Astrocyte of the hippocampus (primary cell): Measurements from ENCODE around the gene CREG2.

Source experiments
- DNase-seq: peaks from one replicate; pipeline ENCODE4 v3.0.0; 2011; ENCODE audit warnings: low read depth, low spot score

Gene CREG2, protein sequence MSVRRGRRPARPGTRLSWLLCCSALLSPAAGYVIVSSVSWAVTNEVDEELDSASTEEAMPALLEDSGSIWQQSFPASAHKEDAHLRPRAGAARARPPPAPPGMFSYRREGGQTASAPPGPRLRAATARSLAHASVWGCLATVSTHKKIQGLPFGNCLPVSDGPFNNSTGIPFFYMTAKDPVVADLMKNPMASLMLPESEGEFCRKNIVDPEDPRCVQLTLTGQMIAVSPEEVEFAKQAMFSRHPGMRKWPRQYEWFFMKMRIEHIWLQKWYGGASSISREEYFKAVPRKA

DNA sequence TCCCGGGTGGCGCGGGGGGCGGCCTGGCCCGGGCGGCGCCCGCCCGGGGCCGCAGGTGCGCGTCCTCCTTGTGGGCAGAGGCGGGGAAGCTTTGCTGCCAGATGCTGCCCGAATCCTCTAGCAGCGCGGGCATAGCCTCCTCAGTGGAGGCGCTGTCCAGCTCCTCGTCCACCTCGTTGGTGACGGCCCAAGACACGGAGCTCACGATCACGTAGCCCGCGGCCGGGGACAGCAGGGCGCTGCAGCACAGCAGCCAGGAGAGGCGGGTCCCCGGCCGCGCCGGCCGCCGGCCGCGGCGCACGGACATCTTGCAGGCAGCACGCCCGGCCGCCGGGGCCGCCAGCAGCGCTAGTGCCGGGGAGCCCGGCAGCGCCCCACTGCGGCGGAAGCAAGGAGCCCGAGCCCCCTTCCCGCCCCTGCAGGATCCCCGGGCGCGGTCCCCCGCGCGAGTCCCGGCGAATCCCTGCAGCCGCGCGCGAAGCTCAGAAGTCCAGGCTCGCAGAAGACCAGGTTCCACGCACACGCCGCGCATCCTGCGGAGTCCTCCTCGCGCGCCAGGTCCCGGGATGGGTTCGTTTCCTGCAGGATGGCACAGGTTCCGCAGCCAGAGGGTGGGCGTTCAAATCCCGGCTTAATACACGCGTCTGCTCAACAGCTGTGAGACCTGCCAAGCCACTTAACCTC is at the start of gene CREG2:
CREG2 (minus strand) TSS at position 353 of the 684 bp plus-strand sequence; CDS start at position 307, 46 bp downstream.
- DNase-seq: peak; percentile 85

DNA sequence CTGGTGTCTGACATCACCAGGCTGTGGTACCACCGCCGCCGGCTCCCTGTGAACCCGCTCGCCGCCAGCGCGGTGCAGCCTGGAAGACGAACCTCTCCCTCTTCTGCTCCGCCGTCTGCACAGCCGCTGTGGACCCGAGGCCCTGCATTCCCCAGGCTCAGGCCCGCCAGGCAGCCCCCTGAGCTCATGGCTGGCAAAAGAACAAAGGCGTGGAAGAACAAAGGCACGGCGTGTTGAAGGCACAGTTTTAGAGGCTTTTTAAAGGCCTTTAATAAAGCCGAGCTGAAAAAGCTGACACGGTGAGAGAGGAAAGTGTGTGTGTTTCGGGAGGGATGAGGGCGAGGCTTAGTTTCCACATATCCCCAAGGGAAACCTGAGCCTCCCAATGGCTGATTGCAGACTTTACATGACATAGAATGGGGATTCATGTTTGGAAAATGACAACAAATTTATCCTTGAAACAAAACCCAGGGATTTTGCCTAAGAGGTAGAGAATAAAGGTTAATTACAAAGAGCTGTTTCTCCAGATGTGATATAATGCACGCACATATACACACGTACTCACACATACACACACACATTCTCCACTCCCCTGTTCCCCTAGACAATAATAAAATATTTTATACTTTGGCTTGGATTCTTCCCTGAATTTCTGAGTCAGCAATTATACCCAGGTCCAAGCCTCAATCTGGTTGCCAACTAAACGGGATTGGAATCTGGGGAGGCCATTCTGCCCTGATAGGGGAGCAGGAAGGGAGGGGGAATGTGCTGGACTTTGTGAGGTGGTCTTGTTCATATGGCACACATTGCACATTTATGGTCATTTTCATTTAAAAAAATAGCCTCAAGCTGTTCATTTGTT is 47.9 kb upstream of the CREG2 start:
- DNase-seq: peak; percentile 89

DNA sequence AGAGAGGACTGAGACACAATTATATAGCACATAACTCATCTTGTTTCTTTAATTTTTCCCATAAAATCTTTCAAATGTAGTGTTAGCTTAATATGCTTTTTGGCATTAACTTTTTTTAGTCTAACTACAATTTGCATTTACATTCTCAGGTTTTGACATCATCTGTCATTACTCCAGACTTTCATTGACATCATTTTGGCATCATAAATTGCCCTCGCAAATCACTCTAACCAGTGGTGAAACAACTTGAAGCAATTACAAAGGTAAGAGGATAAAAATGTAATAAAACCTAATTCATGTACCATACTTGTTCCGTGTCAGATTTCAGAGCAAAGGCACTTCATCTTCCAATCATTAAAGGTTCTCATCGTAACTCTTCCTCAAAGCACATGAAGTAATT is 46.2 kb upstream of the CREG2 start:
- no peak for DNase-seq

DNA sequence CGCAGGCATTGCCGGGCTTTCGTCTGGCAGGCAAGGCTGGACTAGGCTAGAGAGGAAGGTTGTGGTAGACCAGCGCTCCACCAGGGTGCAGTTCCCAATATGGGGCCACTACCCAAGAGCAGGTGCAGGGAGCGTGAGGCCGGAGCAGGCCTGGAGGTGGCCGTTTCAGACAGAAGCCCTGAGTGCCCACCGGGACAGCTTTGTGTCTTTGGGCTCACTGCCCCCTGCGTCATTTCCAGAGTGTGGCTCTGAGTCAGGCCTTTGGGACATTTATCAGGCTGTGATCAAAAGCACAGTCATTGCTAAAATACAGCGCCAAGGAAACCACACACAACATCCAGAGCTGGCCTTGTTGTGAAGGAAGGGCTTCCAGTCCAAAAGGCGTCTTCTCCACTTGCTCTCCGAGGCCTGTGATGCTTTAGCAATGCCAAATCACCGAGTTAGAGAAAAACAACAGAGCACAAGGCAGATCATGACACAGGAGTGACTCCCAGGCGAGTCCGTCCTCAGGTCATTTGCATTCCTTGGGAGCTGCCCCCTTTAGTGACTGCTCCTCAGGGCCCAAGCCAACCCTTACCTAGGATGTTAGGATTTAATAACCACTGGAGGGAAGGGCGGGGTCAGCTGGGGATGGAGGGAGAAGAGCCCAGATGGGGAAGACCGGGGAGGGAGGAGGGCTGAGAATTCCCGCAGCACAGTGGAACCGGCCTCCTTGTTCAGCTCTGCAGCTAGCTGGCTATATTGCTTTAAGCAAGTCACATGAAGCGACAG is 45.3 kb upstream of the CREG2 start:
- peak; percentile 50 for DNase-seq

DNA sequence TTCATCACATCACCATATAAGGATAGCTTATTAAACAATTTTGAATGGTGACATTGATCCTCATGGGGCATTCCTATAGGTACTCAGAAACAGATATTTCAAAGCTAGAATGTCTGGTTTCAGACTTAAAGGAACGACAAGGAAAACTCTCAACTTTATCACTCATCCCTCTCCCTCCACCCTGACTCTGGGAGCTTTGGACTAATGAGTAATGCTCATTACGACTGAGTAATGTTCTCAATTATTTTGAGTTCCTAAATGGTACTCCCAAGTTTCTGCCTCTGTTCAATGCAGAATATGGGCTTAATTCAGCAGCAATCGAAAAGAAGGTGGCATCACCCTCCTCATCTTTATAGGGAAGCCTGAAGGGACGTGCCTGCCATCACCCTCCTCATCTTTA is 44.2 kb upstream of the CREG2 start:
- DNase-seq: no peak

DNA sequence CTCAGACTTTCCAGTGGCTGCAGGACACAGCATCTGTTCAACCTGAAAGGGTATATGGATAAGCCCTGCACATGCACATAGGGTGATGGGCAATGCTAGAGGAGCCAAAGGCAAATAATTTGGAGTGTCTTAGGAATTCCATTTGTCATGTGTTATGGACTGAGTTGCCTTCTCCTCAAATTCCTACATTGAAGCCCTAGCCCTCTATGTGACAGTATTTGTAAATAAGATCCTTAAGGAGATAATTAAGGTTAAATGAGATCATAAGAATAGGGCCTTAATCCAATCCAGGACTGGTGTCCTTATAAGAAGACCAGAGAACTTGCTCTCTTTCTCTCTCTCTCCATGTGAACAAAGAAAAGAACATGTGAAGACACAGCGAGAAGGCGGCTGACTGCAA is 42.9 kb upstream of the CREG2 start:
- no peak for DNase-seq

DNA sequence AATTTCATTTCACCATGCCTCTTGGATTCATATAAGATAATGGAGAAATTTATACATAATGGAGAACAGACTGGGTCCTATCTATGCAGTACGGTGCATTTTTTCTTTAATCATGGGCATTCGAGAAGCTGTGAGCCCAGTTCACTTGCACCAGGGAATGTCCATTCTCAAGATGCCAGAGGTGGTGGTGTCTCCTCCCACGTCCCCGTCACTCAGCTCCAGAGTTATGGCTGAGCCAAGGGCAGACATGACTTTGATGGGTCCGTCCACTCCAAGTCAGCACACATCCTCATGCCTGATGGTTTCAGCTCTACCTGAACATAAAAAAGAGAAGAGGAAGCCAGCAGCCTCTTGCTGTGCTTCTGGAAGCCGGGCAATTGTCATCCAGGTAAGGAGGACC is 42.1 kb upstream of the CREG2 start:
- no peak for DNase-seq

DNA sequence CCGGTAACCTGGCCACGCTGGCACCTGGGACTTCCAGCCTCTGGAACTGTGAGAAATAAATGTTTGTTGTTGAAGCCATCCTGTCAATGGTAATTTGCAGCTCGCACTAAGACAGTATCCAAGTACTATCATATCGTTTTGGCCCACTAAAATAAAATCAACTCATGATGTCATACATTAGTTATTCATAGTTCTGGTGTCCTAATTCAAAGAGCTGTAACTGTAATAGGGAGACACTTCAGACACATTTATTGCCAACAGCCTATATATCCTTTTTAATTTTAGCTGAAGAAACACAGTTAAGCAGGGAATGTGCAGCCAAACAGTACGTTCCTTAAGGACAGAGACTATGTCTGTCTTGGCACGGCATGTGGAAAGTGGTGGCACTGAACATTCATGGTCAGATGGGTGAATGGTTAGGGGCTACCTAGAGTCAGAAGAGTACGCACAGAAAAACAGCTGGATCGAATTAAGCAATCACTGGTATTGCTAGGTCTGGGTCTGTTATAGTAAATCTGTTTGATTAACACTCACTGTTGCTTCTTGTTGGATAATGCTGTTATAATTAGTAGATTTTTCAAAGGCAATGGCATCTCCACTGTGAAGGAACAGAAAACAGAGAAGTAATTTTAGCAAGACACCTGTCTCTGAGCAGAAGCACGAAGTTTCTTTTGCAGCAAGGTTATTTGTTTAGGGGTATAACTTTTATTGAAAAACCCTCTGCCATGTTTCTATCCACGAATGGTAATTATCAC is 41.3 kb upstream of the CREG2 start:
- DNase-seq: no peak

DNA sequence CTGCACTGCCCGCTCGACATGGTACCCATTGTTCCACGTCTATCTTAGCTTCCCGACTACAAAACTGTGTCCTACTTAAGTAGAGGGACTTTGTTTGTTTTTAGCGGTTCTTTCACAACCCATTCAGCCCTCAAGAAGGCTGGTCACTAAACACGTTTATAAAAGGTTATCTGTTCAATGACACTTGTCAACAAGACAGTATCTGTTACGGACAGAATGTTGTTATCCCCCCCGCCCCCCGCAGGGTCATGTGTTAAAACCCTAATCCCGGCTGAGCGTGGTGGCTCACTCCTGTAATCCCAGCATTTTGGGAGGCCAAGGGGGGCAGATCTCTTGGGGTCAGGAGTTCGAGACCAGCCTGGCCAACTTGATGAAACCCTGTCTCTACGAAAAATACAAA is 40.4 kb upstream of the CREG2 start:
- no peak for DNase-seq

DNA sequence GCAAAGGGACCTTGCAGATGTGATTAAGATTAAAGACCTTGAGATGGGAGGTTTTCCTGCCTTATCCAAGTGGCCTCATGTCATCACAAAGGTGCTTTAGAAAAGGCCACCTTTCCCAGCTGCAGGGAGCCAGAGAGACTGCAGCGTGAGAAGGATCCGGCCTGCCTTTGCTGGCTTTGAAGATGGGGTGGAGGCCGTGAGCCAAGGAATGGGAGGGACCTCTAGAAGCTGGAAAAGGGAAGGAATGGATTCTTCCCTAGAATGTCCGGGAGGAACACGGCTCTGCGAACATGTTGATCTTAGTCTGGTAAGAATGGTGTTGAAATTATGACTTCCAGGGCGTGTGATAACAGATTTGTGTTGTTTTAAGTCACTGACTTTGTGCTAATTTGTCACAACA is 39.9 kb upstream of the CREG2 start:
- no peak for DNase-seq

DNA sequence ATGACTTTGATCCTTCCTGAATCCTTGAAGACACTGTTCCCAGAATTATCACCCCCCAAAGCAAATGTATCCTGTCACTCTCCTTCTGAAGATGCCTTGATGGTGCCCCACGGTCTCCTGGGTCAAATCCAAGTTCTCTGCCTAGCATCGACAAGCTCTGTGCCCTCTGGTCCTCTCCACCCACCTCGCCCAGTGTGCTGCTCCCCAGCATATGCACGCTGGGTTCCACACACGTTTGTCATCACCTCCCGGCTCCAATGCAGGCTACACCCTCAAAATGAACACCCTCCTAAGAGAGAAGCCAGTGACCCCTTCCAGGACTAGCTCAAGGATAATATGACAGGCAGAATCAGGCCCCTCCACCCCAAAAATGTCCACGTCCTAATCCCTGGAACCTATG is 39.5 kb upstream of the CREG2 start:
- no peak for DNase-seq

DNA sequence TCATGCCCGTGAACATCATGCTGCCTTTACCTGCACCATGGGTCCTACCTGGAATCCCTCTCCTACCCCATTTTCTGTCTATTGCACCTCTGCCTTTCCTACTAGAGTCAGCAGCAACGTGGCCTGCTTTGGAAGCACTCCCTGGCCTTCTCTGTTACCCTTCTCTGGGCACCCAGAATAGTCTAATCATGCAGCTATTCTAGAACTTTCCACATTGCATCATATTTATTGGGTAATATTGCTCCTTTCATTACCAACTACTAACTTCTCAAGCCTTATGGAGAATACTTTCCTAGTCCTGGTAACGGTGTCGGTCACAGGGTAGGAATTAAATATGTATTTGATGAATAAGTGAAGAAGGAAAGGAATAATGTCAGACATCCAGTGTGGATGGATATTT is 33.3 kb upstream of the CREG2 start:
- DNase-seq: no peak

DNA sequence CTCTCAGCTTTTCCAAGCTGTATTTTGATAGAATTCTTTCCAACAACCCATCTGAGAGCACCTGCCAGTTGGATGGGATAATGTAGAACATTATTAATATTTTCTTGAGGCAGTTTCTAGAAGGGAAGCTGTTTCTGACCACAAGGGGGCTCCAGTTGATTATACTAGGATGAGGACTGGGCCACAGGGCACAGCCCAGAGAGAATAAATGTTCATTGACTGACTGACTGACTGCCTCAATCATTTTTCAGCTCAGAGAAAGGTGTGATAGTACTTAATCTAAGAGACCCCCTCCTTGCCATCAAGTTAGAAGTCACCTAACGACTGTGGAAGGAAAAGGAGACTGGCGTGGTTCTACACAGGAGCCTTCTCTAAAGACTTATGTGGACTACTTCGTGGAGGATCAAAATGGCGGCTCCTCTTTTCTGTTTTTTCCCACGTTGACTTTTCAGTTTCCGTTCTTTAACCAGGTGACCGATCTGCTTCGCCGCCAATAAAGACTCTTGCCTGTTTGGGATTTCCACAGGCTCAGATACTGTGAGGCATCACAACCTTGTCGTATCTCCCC is 31.9 kb upstream of the CREG2 start:
- DNase-seq: peak; percentile 79

DNA sequence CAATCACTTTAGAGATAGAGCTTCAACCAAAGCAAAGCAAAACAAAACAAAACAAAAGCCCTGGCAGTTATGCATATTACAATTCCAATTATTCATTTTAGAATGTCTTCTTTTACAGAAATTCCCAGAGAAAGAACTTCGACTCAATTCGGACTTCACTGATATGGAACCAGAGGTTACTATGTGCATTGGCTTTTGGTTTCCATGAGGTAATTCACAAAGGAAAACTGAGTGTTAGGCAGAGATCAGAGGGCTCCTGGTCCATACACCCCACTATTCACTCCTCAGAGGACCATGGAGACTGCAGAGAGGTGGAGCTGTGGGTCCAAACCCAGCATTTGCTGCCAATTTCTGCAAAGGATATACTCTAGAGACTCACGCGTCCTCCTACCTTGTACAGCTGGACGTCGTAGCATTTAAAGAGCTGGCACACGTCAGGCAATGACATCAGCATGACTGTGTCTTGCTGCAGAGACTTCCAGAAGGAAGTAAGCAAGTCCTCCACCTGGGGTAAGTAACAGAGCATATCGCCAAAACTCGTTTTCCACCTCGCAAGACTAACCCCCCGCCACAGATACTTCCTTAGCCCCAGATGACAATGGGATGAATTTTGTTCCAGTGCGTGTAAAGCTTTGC is 31.3 kb upstream of the CREG2 start:
- no peak for DNase-seq

DNA sequence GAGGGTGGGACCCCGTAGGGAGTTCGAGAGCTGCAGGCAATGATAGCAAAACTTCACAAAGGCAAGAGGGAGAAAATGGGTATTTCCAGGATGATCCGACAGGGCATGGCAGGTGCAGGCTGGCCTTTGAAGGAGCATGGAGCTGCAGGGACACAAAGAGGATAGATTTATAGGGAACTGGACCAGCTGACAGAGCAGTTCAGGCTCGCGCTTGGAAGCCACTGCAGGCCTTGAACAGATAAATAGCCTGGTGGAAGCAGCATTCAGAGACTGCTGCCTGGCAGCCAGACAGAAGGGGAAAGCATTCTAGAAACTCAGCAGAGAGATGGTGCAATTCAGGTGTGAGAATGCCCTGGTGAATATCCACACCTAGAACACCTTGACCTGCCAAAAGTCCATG is 29.3 kb upstream of the CREG2 start:
- no peak for DNase-seq

DNA sequence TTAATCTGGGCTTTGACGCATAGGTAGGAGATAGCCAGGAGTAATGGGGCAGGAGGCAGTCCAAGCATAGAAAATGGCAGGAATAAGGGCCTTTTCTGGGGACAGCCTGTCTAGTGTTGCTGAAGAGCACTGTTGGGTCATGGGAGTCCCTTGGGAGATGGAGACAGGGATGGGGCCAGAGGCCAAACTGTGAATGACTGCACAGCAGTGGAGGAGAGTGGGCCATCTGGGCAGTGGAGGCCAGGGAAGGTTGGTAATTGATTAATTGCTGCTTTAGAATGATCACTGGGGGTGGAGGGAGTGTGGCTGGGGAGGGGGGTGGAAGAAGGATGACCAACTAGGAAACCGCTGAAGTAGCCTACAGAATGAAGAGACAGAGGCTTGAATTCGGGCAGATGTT is 28.6 kb upstream of the CREG2 start:
- no peak for DNase-seq

DNA sequence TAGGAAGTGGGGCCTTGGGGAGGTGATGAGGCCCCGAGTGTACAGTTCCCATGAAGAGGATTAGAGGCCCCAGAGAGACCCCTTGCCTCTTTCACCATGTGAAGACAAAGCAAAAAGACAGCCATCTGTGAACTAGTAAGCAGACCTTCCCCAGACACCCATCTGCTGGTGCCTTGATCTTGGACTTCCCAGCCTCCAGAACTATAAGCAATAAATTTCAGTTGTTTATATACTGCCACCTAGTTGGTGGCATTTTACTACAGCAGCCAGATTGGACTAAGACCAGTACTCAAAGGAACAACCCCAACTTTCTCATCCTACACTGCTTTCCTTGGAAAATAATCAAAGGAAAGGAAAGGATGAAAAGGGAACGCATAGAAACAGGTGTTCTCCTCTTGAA is 27.9 kb upstream of the CREG2 start:
- no peak for DNase-seq

DNA sequence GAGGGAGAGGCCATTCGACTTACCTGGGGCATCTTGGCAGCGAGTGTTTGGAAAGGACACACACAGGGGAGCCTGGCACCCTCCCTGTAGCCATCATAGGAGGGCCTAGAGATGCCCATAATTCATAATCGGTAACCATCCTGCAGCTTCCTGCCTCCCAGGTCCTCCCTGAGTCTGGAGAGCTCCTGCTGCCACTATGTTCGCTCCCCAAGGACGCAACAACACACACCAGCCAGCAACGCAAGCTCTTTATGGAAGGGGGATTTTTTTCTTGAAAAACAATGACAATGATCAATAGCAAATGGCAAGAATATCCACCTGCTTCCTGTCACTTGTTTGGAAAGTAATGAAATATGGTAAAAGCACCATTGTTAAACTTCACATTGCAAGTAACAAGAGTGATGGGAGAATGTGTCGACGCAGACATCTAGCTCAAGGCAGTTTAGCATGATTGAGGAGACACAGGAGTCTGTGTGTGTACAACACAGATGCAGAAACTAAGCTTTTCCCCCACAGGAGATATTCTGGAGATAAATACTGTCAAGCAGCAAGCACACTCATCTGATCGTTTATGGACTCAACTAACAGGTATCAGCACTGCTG is 24.9 kb upstream of the CREG2 start:
- DNase-seq: no peak

DNA sequence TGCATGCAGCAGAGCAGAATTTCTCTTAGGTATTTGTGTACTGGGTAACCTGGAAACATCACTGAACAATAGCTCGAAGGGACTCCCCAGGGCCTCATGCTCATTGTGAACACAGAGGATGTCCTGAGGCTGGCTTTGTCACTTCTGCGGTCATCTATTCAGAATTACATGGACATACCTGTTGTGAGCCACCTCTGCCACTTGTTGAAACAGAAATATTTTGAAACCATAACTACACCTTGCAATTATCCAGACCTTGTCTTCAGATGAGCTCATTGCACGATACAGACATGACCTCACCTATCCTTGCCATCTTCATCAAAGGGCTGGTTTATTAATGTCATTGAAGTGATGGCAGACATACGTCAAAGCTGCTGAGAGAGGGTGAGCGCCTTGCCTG is 23.4 kb upstream of the CREG2 start:
- peak; percentile 7 for DNase-seq

DNA sequence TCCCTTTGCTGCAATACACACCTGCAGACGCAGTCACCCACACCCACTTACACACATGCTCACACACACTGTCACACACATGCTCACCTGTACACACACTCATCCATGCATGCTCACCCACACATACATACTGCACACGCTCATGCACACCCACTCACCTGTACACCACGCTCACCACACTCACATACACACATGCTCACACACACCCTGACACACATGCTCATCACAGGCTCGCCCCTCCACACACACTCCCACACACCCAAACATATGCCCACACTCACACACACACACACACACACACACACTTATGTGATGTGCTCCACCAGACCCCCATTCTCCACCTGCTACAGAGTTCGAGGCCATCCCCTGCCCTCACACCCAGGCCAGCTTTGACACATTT is 22.8 kb upstream of the CREG2 start:
- DNase-seq: no peak
